ENCODE results near the gene DPP8.
"Not testable (repeated sequence)": the region's sequence is repeated elsewhere in the genome, so short reads cannot be mapped to it uniquely, and the experiment has no call there.

The DPP8 gene

GRCh38 chr15:65401611-65402240, 115.8 kb downstream of the DPP8 start:
- DNase-seq: no peak

GRCh38 chr15:65400760-65401610, 116.5 kb downstream of the DPP8 start:
- no peak for DNase-seq

GRCh38 chr15:65399997-65400396, 117.5 kb downstream of the DPP8 start:
- DNase-seq: no peak

- DNase-seq: no peak
Measured at GRCh38 chr15:65399001-65399706, 118.3 kb downstream of the DPP8 start.

- DNase-seq: not testable (repeated sequence)
Measured at GRCh38 chr15:65398486-65398885, 119.0 kb downstream of the DPP8 start.

GRCh38 chr15:65396965-65397317, 120.5 kb downstream of the DPP8 start:
- DNase-seq: no peak

GRCh38 chr15:65396283-65396964, 121.1 kb downstream of the DPP8 start:
- DNase-seq: no peak

GRCh38 chr15:65395567-65396202, 121.8 kb downstream of the DPP8 start:
- DNase-seq: no peak

- DNase-seq: no peak
Measured at GRCh38 chr15:65394936-65395335, 122.6 kb downstream of the DPP8 start.

GRCh38 chr15:65394280-65394789, 123.2 kb downstream of the DPP8 start:
- DNase-seq: no peak

- no peak for DNase-seq
Measured at GRCh38 chr15:65393557-65393956, 123.9 kb downstream of the DPP8 start.

GRCh38 chr15:65393091-65393490, 124.4 kb downstream of the DPP8 start:
- DNase-seq: no peak
